Measurements from ENCODE around the gene HOXD8.

The HOXD8 gene

DNA sequence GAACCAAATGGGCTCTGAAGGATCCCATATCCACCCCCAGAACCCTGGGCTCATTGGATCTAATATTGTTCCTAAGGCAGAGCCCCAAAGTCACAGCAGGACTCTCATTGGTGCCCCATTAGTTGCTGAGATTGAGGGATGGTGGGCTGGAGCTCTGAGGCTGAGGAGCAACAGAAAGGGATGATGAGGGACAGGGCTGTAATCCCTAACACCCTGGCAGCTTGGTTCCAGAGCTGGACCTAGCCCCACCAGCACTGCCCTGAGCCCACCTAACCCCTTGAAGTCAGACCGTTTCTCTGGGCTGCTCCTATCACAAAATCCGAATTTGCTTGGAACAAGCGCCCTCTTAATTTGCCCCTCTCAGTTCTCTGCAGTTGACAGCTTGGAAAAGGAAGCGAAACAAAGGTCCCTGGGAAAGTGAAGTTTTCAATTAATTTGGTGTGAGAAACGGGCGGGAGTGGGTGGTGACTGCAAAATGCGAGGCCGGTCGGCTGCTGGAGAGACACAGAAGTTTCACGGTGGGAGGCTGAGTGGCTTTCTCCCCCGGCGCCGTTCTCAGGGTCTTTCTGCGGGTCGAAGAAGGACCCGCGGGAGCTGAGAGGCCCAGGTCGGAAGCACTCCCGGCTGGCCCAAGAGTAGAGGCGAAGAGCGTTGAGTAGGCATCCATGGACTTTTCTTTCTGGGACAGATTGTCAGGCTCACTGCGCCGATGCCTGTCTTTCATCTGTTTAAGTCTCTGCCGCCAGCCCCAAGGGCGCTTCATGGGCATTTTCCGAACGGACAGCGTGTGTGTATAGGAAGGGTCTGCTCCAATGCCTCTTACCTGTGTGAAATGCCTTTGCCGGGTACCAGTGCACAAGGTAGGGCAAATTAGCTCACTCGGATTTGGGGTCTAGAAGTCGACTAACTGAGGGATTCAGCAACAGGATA, 37.9 kb upstream of the HOXD8 start:
- no peak for DNase-seq (ENCODE audit: low spot score)

DNA sequence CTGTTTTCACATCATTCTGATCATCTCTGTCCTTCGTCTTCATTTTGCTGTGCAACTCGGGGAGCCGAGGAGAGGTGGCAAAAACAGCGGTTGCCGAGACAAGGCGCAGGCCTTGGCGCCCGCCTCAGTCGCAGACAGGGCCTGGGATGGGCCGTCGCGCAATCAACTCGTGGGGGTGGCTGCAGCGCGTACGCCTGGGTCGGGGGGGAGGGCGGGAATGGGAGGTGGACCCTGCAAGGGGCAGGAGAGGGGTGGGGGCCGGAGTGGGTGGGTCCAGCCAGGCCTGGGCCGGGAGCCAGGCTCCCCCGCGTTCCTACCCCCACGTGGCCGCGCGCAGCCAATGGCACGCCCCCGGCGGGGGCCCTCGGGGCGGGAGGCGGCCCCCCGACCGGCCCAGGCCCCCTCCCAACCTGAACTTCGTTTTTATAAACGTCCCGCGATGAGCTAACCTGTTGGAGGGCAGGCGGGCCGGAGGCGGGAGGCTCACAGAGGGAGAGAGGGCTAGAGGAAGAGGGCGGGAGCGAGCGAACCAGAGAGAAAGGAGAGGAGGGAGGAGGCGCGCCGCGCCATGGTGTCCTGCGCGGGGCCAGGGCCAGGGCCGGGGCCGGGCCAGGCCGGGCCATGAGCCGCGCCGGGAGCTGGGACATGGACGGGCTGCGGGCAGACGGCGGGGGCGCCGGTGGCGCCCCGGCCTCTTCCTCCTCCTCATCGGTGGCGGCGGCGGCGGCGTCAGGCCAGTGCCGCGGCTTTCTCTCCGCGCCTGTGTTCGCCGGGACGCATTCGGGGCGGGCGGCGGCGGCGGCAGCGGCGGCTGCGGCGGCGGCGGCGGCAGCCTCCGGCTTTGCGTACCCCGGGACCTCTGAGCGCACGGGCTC, 37.0 kb upstream of the HOXD8 start, which contains the start of gene HOXD13:
TSS of gene HOXD13 (plus strand) at position 452 of the 875 bp plus-strand sequence. CDS start at position 622, 170 bp downstream.
- no peak for DNase-seq (ENCODE audit: low spot score)

DNA sequence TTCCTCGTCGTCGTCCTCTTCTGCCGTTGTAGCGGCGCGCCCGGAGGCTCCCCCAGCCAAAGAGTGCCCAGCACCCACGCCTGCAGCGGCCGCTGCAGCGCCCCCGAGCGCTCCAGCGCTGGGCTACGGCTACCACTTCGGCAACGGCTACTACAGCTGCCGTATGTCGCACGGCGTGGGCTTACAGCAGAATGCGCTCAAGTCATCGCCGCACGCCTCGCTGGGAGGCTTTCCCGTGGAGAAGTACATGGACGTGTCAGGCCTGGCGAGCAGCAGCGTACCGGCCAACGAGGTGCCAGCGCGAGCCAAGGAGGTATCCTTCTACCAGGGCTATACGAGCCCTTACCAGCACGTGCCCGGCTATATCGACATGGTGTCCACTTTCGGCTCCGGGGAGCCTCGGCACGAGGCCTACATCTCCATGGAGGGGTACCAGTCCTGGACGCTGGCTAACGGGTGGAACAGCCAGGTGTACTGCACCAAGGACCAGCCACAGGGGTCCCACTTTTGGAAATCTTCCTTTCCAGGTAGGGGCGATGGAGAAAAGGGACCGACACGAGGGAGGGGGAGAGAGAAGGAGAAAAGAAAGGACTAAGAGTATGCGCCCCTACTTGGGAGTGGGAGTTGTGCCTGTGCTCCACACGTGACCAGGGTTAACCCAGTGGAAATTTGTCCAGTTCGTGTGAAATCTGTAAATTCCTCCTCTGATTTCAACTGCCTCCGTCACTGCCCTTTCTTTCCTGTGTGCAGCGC, 36.2 kb upstream of the HOXD8 start:
- DNase-seq (ENCODE audit: low spot score), result peak; percentile 62

DNA sequence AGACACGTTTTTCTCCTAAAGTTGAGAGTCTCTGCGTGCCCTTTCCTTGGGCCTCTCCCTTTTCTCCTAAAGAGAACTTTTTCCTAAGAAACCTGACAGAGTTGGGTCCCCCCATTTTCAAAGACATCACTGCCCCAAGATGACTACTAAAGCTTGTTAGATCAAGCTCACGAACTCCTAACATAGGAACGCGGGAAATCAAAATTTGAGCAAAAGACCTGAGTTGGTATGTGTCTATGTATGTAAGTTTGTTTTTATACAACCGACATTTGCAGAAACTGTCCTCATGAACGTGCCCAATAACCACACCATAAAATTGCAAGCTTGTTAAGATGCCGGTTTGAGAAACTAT, 35.6 kb upstream of the HOXD8 start:
- DNase-seq (ENCODE audit: low spot score), result no peak

DNA sequence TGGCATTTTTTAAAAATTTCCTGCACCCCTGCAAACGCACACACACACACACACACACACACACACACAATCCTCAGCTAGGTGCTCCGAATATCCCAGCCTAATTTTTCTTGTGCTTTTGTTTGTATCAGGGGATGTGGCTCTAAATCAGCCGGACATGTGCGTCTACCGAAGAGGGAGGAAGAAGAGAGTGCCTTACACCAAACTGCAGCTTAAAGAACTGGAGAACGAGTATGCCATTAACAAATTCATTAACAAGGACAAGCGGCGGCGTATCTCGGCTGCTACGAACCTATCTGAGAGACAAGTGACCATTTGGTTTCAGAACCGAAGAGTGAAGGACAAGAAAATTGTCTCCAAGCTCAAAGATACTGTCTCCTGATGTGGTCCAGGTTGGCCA, 35.2 kb upstream of the HOXD8 start:
- no peak for DNase-seq (ENCODE audit: low spot score)

DNA sequence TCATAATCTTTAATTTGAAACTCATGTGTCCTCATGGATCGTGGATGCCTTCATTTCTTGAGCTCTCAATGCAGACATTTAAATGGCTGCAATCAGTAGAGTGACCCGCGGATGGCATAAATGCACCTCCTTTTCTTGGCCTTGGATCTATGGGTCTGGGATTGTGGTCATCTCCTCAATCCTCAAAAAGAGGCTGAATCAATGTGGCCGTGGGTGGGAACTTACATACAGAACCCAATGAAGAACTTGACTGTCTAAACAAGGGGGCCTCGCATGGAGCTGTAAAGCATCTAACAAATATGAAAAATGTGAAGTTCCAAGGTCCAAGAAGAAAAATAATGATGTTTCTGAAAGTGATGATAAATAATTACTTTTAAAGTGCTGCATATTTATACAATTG, 34.1 kb upstream of the HOXD8 start:
- no peak for DNase-seq (ENCODE audit: low spot score)

DNA sequence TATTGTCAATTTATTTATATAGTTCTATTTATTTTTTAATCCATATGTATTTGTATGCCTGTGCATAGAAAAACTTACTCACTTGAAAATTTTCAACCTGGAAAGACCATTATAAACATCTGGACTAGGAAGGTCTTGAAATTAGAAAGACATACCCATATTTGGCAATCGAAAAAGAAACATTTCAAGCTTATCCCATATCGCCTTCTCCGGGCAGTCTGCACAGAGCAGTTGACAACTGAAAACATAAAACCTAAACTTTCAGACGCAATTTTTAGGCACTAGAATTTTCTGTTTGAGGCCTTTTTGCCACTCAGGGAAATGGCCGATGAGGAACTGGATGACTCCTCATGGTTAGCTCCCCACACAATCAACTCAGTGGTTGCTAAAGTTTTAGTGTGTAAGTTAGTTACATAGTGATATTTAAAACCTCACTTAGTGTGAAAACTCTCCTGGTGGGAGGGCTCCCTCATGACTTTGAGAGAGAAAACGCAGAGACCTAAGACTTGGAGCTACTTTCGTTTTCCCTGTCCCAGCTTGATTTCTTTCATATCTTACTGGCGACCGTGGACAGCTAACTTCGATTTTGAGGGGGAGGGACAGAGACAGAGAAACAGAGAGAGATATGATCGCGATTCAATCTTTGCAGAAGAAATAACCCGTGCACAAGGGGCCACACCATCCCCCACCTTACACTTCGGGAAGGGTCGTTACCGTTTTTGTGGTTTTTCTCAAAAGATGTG, 33.1 kb upstream of the HOXD8 start:
- DNase-seq (ENCODE audit: low spot score), result no peak

DNA sequence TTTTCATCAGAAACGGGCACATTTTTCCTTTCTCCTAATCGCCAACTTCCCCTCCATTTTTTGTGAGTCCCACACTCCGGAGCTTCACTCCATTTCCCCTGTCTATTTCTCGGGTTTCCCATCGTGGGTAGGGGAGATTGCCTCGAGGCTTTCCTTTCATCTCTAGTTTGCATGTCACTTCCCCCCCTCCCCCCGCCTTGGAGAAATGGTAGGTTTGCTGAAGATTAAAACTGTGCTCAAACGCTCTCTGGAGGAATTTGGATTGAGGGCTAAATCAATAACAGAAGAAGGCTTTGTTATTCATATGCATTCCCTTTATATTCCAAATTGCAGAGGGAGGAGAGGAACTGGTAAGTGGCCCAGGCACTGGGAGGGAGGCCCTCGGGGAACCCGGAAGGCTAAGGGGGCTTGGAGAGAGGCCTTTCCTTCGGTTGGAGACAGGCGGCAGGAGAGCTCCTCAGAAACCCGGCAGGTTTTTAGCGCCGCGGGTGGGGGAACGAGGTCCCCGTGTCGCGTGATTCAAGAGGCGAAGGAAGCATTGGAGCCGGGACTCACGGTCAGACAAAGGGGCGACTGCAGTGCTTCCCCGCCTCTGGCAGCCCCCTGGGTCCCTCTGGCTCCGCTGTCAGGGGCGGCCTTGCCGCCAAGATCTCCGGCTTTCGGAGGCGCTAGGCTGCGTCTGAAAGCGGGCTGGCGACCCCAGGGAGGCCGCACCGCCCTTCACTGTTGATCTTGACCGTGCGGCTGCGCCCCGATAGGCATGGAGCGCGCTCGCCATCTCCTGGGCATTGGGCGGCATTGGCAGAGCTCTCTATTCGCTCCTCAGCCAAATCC, 32.3 kb upstream of the HOXD8 start:
- peak; percentile 96 for DNase-seq (ENCODE audit: low spot score)

DNA sequence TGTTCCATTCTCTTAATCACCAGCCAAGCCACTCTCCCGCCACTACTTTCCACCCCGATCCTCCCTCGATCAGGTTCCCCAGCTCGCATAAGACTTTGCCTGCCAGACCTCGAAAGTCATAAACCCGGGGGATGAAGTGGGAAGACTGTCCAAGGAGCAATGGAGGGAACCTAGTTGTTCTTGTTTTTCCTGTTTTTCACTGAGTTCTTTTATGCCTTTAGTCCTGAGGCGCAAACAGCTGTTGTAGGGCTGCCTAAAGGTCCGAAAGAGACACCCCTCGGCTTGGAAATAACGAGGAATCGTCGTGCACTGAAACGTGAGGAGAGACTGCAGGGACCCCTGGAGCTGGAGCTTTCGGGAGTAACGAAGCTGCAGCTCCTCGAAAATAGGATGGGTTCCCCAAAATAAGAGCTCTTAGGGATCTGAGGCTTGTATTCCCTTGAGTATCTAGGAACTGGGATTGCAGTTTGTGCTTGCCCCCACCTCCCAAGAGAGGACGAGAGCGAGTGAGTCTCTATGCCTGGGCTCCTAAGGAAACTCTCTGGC, 31.6 kb upstream of the HOXD8 start:
- no peak for DNase-seq (ENCODE audit: low spot score)

DNA sequence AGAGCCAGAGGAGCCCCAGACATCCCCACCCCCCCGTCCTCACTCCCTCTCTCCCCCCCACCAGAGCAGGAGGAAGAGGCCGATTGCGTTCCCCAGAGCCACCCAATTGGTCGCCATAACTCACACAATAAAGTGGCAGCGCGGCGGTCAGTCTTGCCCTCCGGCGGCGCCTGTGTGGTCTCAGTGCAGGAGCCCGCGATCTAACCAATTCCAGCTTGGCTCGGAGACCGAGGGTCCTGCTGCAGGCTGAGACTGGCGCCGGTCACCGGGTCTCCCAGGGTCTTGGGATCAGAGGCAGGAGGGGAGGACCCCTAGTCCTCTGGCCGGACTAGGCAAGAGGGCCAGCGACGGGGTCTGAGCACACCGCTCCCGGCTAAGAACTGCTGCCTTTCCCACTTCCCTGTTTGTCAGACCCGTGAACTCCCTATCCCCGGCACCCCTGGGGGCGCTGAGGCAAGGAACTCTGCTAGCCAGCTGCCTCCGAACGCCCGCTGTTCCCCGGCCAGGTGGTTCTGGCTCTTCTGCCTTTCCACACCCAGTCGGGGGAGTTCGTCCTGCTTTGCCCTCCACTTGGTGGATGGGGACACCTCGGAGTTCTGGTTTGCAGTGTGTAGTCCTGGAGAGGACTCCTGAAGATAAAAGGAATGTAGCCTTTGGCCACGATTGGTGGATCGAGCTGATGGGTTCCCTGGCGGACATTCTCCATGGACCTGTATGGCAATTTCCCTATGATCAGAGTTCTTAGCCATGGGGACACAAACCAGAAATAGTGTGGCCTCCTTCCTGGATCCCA, 30.9 kb upstream of the HOXD8 start:
- no peak for DNase-seq (ENCODE audit: low spot score)

DNA sequence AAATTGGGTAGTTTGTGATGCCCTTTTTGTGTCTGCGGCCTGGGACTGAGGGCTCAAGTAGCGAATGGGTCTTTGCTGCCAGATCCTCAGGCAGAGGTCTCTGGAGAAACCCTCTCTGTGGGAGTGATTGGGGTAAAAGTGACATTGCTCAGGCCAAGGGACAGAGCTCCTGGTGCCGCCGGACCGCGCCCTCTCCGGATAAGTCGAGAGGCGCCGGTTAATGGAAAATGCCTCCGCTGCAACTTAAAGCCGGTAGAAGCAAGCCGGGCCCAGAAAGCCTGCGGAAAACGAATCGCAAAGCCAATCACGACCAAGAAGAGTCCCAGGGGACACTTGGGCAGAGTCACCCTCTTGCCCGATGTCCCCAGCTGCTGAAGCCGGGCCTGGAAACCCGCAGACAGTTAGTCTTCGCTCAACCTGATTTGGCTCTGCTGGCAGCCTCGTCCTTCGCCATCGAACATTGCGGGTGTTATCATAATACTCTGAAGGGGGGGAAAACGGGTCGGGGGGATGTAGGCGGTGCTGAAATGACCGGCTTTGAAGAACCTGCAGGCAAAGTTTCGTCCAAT, 30.3 kb upstream of the HOXD8 start:
- DNase-seq (ENCODE audit: low spot score), result no peak

DNA sequence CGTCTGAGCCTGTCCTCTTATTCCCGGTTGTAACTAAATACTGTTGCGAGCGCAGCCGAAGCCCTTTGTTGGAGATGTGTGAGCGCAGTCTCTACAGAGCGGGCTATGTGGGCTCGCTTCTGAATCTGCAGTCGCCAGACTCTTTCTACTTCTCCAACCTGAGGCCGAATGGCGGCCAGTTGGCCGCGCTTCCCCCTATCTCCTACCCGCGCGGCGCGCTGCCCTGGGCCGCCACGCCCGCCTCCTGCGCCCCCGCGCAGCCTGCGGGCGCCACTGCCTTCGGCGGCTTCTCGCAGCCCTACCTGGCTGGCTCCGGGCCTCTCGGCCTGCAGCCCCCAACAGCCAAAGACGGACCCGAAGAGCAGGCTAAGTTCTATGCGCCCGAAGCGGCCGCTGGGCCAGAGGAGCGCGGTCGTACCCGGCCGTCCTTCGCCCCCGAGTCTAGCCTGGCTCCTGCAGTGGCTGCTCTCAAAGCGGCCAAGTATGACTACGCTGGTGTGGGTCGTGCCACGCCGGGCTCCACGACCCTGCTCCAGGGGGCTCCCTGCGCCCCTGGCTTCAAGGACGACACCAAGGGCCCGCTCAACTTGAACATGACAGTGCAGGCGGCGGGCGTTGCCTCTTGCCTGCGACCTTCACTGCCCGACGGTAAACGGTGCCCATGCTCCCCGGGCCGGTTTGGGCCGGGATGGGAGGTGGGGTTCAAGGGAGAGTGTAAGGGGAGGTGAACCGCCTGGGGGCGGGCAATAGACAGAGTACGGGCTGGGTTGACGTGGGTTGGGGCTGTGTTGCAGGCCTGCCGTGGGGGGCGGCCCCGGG, 29.6 kb upstream of the HOXD8 start, which contains the start of gene HOXD12:
TSS of gene HOXD12 (plus strand) at position 68 of the 819 bp plus-strand sequence. CDS start at position 75, 7 bp downstream.
- DNase-seq (ENCODE audit: low spot score), result no peak

DNA sequence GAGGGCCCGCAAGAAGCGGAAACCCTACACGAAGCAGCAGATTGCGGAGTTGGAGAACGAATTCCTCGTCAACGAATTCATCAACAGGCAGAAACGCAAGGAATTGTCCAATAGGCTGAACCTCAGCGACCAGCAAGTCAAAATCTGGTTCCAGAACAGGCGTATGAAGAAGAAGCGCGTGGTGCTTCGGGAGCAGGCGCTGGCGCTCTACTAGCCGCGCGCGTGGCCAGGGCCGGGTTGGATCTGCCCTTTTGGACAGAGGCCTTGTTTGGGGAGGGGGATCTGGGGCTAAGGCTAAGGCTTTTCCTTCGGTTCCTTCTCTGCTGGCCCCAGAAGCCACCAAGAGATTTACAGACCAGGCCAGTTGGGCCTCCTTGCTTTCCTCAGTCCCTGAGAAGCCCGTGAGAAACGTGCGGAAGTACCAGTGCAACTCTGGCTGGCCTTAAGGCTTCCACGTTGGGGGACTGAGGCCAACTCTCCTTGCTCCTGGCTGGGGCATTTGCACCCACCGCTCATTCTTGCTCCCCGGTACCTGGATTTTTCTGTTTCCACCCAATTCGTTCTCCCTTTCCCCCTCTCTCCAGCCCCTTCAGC, 28.9 kb upstream of the HOXD8 start:
- DNase-seq (ENCODE audit: low spot score), result no peak

DNA sequence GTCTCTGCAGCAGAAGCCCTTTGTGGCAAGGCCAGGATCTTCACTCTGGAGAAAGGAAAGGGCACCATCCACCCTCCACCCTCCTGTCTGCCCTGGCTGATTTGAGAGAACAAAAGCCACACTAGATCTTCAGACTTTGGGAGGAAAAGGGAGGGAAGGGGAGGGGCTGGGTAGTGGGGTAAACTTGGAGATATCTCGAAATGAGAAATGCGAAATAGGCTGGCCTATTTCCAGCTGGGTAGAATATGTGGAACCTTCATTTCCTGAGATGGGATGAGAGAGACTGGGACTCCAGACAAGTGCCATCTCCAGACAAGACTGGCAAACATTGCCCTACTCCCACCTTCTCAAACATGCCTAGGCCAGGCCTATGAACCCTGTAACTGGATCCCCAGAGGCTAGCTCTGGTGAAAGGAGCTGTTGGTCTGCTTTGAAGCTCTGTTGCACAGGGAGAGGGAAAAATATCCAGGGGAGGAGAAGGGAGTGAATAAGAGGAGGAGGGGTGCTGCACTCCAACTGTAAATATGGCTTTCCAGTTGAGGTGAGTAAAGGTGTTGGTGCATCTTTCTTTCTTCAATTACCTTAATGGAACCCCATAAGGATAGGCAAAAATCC, 28.2 kb upstream of the HOXD8 start:
- no peak for DNase-seq (ENCODE audit: low spot score)

DNA sequence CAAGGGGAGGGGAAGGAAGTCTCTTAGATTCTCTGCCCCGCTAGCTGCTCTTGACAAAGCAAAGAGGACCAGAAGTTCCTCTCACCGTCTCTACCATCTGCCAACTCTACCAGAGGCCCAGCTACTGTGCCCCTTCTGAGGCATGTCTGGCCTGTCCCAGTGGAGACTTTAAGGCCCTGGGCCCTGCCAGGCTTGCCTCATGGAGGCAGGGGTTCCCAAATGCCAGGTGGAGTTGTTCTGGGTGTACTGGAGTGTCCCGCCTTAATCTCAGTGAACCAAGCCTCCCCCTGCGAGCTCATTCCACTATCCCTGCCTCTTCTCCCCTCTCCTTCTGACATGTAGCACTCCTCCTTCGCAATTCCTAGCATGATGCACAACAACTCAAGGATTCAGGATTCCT, 27.7 kb upstream of the HOXD8 start:
- DNase-seq (ENCODE audit: low spot score), result no peak

DNA sequence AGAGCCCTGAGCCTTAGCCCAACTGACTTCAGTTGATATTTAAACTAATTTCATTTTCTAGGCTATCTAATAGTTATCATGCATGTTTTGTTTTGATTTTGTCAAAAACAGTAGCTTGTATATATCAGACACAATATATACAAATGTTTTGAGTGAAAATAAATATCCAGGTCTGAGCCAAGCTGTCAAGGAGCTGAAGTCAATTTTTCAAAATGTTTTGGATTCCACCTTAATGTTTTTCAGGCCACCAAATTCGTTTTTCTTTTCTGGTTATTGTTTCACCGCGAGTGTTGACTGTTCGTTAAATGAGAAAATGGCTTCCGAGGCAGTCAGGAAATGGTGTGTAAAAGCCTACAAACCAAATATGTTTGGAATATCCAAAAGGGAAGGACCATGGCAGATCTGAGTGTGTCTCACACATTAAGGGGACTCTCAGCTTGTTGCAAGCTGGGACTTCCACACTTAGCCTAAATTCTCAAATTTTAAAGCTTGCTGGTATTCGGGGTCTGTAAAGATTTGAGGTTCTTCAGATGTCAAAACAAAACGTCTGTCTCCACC, 27.1 kb upstream of the HOXD8 start:
- DNase-seq (ENCODE audit: low spot score), result no peak

DNA sequence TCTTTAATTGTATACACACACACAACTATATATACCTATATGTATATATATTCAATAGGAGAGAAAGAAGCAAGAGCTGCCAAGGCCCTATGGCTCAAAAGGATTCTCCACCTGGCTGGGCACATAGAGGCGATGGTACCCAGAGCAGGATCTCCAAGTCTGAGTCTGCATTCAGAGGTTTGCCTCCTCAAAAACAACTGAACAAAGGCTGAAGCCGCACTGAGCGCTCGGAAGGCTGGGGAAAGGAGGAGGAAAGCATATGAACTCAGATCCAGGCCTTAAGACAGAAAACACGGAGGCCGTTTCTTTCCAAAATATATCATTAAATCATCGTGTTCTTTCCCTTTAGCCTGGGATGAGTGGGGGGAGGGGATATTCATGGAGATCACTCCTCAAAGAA, 26.3 kb upstream of the HOXD8 start:
- DNase-seq (ENCODE audit: low spot score), result no peak

Measured in HuH-7 (cell line).